GM21381 (cell line): ENCODE measurements around the gene TMEM207.
"Not testable (repeated sequence)": the region's sequence is repeated elsewhere in the genome, so short reads cannot be mapped to it uniquely, and the experiment has no call there.

Source experiments
- ATAC-seq: cut with Tn5 transposase; IDR thresholded peaks from one replicate; pipeline ENCODE4 v1.9.1; 2021; ENCODE audit warnings: mild to moderate bottlenecking, moderate library complexity; ENCODE audit not compliant: unreplicated experiment

The TMEM207 gene

DNA sequence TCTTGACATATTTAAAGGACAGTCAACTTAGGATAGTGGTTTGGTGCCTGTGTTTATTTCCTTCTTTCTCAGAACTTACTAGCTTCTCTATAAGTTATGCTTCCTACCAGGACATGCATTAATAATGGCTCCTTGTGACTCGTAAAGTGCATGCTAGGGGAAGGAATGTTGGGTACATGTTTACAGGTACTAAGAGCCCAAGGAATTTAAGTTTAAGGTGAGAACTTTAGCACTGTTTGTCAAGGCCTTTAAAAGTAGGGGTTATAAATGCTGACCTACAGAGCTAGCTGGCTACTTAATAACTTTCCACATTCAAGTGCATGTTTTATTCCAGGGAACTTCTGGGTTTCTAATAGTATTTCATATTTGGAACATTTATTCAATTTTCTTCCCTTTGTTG, at the start of gene TMEM207:
Gene TMEM207 (minus strand): TSS at position 101 of the 400 bp plus-strand sequence. CDS start 92 bp downstream, at position 9.
- ATAC-seq, result no peak

DNA sequence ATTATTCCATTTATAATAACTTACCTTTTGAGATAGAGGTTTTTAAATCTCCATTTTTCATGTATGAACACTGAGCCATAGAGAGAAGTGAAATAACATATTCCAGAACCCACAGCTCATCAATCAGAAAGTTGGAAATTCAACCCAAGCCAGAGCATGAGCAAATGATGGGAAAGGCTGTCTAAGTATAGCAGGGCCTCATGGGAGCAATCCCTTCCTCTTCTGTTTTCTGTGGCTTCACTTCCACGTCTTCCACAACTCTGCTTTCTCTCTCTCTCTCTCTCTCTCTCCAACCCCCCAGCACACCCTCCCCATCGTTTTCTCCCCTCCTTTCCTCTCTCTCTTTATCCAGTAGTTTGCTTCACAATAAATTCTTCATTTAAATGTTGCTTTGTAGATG, 49.4 kb upstream of the TMEM207 start:
- ATAC-seq, result no peak

DNA sequence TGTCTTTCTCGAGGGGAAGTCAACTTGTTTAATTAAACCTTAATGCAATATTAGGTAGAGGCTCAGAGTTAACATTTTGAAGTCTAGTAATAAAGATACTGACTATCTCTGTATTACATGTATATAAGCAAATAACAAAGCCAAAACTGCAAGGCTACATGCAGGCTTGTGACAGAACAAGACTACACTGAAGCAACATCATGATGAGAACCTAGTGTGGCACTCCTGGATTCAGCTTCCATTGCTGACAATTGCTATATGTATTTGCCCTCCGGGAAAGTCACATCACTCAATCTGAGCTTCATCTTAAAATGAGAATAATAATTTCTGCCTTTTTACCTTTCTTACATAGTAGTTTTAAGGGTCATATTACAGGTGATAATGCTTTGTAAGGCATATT, 48.6 kb upstream of the TMEM207 start:
- ATAC-seq, result no peak

DNA sequence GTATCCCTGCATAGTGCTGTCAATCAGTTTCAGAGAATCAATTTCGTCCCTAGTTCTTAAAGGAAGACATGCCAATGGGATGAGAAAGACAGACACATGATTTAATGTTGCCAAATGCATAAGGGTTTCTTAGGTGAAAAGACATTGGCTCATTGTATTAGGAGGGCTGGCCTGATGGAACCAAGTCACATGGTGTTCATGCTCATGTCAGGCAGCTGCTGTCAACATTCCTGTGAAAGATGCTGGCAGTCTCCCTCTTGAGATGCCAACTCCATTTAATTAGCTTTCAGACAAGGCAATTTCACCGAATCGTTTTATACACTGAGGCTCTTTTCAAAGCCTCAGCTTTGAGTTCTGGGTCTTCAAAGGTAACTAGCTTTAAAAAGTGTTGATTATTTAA, 48.1 kb upstream of the TMEM207 start:
- no peak for ATAC-seq

DNA sequence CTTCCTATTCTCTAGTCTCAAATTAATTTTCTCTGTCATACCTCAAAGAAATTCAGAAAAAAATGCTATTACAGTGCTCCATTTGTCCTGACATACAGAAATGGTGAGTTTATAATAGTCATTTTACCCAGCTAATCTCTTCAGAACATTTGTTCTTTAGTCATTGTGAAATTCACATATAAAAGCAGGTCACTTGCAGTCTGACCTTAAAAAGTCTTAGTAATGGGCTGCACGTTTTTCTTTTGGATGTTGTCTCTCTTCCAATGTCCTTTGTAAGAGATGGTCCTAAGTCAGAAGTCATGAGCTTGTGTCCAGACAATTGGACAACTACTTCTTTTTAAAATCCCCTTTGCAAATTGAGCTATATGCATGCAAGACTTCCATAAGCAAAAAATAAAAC, 47.2 kb upstream of the TMEM207 start:
- no peak for ATAC-seq

DNA sequence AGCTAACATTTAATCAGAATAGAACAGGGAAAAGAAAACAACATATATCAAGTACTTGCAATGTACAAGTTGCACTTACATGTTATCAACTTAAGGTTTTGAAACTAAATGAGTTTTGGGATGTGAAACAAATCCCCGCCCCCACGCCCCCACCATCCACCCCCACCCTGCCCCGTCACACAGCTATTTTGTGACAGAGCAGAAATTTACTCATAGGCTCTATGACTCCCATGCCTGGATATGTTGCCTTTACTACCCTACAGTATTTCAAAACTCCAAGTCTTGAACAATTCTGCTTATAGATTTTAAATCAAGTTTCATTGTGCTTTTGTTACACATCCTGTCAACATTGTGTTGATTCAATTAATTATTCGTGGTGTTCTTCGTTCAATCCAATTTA, 46.1 kb upstream of the TMEM207 start:
- no peak for ATAC-seq

DNA sequence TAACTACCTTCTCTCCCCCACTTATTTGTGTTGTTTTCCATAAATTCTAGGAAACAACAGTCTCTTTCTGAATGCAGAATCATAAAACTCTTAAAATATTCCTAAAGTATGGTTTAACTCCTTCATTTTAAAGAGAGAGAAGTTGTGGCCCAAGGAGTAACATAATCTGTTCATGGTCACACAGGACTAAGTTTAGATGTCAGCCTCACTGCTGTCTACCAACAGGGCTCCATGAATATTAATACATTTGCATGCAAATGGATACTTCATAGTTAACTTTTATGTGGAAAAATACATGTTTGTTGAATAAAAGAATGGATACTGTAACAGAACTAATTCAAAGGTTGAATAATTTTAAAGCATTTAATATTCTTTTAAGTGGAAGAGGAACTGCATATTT, 45.7 kb upstream of the TMEM207 start:
- no peak for ATAC-seq

DNA sequence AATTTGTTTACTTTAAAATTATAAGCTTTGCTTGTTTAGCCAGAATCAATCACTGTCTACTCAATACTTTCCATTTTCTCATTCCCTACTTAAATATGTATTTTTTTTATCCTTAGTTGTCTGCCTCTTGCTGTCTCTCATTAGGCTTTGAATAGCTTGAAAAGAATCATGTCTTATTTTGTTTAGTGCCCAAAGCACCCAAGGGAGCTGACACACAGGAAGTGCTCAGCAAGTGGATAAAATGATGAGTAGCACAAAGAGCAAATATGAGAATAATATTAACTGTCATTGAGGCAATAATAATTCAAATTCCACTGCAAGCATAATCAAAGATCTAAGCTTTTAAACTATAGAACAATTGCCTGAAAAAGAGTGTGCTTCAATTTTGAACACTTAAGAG, 45.2 kb upstream of the TMEM207 start:
- ATAC-seq, result no peak

DNA sequence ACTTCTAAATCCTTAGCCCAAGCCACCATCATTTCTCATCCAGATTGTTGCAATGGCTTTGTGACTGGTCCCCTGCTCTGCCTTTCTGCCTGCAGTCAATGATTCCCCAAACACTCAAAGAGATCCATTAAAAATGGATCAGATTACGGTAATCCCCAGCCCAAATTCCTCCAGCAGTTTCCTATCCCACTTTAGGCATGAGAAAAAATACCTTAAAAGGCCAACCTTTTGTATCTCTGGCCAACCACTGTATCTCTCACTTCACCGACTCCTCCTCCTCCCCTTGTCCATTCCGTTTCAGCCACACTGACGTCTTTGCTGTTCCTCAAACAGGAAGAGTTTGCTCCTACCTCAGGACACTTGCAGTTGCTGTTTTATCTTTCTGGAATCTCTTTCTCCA, 43.3 kb upstream of the TMEM207 start:
- ATAC-seq, result no peak

DNA sequence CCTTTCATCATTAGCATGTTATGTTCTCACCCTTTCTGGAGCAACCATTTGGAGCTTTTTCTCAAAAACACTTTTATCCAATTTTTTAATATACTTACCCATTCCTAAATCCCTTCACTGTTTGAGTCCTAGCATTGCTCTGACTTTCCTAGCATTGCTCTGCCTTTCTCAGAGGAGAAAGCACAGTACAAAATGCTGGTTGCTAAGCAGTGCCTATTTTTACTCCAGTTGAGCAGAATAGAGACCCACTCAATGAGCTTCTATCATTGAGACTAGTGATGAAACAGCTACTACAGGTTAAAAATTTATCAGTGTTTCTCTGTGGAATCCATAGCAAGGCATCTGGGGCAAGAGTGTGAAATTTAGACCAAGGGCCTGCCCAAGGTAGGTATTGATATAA, 42.4 kb upstream of the TMEM207 start:
- no peak for ATAC-seq

DNA sequence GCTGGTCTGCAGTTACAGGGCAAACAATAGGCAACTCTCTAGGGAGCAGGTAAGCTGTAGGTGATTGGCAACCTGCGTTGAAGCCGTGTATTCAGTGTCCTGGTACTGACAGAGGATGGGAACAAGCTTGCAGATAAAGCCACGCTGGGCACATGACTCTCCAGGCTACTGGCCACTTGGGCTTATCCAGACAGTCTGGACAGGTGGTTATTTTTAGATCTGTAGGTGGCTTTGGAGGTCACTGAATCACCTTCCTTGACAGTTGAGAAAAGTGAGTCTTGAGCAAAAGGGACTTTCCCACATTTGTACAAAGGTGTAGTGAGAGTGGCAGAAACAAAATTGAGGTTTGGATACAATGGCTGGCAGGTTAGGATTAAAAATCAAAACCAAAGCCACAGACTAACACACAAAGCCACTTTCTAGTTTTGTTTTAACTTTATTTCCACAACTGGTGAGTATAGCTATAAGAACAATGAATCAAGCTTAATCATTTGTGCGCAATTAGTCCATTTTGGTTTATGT, 41.9 kb upstream of the TMEM207 start:
- no peak for ATAC-seq

DNA sequence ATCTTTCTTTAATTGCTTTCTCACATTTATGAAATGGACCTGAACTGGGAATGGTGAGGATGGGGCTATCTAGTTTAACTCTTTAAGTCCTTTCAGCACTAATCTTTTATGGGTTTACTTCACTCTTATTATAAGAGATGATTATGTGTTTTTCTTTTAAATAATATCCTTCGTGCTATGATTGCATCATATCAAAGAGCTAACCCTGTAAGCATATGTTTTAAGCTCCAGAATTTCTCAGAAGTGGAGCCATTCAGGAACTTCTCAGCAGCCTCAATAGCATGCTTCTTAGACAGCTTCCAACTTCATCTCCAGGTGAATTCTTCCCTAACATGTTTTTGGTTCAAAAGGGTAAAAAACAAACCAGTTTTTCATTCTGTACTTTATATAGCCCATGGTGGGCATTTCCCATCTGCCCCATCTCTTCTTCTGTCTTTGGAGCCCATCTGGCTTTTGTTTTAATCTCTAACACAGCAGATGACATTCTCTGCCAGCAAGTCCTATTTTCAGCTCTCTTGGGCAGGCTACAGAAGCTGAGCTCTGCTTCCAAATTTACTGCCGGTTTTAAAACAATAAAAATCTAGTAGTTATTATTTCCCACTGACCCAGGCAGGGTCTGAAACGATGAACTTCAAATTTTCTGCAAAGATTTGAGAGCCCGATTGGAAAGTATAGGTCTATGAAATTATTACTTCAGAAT, 37.4 kb upstream of the TMEM207 start:
- ATAC-seq, result no peak

DNA sequence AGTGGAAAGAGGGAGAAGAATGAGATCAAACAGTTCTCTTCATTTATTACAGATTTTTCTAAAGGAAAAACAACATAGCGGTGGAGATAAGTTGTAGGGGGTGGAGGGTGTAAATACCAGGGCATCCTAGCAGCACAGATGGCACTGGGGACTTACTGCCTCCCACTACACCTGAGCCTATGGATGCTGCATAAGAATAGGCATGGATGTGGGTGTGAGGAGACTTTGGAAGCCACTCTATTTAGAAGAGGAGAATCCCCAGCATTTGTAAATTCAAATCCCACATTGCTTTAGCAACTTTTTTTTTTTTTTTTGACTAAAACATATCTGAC, 36.8 kb upstream of the TMEM207 start:
- ATAC-seq, result no peak

DNA sequence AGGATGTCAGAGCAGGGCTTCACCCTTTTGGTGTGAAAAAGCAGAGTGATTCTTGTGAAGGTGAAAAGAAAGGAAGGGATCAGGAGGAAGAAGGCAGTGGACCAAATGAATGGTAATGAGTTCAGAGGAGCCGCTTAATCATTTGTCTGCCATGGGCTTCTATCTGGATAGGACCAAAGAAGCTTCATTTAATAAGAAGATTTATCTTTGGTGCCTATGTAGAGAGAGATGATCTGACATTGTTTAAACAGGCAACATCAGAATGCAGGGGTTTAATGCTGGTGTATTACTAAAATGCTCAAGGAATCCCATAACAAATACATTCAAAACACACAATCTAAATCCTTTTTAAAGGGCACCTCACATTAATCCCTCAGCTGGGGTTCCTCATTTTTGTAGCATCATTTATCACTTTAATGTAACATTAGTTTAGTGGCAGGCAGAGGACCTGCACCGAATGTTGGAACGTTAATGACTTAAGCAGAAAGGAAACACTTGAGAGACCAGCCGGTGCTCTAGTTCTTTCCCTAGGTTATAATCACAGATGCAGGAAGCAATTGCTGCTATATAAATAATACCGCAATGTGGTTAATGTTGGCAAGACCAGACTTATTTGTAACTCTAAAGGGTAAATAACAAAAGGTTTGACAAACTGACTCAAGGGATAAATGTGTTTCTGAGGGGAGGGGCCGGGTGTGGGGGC, 36.3 kb upstream of the TMEM207 start:
- ATAC-seq, result no peak

DNA sequence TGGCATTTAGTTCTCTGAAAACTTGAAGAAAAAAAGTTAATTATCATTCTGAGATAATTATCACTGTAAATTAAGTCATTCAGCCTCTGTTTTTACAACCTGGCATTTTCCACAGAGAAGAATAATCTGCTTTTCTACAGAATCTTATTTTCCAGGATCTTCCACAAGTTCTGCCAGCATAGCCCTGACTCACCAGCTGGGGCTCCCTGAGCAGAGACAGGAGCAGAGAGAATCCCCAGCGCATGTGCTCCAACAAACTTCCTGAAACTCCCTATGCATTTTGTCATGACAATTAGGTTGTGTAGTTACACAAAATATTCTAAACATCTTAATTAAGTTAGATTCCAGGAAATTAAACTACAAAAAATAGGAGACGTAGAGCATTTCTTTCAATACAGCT, 32.1 kb upstream of the TMEM207 start:
- no peak for ATAC-seq

DNA sequence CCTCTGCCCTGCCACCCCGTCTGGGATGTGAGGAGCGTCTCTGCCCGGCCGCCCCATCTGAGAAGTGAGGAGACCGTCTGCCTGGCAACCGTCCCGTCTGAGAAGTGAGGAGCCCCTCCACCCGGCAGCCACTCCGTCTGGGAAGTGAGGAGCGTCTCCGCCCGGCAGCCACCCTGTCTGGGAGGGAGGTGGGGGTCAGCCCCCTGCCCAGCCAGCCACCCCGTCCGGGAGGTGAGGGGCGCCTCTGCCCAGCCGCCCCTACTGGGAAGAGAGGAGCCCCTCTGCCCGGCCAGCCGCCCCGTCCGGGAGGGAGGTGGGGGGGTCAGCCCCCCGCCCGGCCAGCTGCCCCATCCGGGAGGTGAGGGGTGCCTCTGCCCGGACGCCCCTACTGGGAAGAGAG, 23.6 kb upstream of the TMEM207 start:
- ATAC-seq, result not testable (repeated sequence)

DNA sequence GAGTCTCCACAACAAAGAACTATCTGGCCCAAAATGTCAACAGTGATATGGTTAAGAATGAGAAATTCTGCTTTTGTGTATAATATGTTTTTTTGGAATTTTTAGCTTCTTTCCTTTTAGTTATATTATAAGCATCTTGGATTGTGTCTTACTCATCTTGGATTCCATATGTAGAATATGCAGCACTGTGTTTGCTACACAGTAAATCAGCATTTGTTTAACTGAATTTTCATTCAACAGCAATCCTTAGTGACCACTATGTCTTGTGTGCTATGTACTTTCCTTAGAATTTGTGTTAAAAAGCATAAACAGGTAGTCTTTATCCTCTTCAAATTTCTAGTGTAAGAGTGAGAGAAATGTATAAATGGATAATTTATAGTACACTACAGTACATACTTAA, 18.2 kb upstream of the TMEM207 start:
- ATAC-seq, result no peak

DNA sequence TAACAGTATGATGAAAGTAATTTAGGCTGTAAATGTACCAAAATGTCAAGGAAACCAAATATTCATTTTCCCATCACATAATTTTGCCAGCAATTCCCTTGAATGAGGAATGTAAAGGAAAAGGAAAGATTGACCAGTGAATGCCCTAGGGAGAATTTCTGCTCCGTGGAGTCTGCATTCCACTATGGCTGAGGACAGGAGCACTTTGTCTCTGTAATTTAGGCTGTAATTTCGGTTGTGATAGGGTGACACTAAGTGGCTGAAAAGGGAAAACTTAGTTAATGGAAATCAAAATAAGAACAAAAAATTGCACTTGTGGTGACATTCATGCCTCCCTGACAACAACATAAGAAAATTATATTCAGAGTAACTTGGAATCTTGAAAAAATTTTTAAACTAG, 8.3 kb upstream of the TMEM207 start:
- ATAC-seq, result no peak

DNA sequence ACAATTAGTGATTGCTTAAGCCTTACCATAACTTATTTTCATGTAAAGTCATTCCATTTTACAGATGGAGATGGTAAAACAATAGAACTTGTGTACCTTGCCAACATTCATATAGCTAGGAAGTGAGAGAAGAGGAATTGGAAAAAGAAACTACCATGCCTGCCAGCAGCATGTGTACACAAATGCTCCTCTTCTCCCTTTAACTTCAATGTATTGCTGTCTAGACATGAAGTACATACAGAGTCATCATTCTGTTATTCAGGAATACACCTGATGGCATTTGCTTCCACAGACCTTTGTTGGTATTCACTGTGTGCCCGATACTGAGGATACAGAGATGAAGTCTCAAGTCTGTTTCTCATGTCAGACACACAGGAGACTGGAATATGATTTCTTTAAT, 7.1 kb upstream of the TMEM207 start:
- no peak for ATAC-seq

DNA sequence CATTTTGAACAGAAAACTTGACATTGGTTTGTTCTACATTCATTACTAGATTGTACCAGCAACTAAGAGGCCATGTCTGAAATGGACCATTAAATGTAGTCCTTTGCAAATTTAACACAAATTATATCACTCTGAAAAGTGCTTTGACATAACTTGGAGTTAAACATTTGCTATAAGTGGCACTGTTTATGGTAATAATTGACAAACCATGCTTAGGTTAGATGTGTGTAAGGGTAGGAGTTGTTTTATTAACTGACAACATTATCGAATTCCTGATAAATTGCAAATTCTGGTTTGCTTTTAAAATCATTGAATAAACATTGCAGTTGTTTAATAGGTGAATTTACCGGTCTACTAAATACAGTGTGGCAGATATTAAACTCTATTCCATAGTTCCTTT, 6.1 kb upstream of the TMEM207 start:
- ATAC-seq, result no peak

DNA sequence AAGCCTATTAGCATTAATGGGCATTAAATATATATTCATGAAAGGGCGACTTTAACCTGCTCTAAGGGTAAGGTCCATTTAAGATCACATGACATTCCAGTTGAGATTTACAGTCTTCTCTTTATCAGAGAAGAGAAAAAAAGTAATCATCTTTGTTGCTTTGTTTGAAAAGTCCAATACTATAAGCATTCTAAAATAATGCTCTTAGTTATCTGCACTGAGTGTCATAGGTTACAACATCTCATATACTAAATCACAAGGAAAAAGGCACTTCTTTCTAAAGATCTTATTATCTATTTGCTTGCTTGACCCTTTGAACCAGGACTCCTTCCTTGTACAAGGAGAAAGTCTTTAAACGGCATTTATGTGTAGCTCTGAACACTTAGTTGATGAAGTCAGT, 1.4 kb downstream of the TMEM207 start:
- ATAC-seq, result no peak

DNA sequence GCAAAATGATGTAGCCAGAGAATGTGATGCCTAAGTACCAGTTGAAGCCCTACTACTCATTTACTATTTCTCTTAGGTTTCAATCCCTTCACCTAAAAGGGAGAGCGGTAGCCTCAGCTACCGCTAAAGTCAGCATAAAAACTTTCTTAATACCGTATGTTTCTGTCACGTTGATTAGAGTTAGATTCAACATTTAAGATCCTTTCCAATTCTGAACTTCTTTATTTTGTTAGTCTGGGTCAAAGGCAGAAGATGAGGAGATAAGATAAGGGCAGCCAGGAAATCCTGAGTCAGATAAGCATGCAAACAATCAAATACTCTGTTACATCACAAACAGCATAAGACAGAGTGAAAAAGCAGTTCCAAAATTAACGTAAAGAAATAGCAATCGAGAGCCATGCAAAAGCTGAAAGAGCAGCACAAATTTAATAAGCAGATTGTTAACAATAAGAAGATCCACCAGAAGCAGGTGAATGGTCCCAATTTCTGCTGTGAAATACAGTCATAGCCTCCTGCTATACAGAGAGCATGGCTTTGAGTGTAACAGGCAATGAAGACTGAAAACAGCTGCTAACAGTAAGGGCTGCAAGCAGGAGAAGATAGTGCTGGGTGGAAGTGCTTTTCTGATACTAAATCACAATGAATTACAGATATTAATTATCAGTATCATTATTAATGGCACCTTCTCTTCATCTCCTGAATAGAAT, 3.0 kb downstream of the TMEM207 start:
- no peak for ATAC-seq
